ENCODE measurements around the gene KCNA3. TPM values are rescaled to one million over a fixed set of nuclear protein-coding genes. Genes with fewer than 3 reads are reported as not detected.
A peak's percentile ranks its signal among the peaks of the same experiment; 100 is the strongest.

Gene KCNA3
- total RNA-seq, 1 donor from 2014 or later: 0.22 TPM

DNA sequence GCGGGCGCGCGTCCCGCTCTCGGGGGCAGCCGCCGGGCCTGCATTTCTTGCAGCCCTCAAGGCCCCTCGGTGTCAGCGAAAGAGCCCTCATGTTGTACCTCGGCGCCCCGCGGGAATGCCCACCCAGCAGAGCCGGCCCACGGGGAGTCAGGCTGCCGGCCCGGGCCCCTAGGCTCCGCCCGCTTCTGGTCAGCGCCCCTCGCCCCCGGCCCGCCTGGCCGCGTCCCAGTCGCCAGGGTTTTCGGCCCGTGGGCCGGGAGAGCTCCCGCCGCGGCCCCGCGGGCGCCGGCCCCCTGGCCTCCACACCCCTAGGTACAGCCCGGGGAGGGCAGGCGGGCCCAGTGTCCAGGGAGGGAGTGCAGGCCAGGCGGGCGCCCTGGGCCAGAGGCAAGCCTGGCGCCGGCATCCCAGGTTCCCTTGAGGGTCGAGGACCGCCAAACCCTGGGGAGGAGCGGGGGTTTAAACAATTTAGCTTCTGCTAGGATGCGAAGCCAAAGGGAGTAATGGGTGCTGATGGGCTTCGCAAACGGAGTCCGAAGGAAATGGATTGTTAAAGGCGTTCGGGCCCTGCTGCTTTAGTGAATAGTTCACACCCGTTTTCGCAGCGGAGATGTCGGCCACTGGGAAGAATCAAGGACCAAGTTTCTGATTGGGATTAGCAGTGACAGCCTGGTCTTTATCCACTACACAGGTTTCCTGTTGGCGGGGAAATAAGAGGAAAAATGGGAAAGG is 486 bp upstream of the KCNA3 start:
- H3K4me1 ChIP-seq: peaks cover 18% of the 10 kb centered on the region
- no peaks in the 10 kb centered on the region for H3K9me3 ChIP-seq (replicated peaks)
- no peak for DNase-seq
- H3K4me3 ChIP-seq: peak overlapping the region; percentile 73
- H3K36me3 ChIP-seq: no peaks in the 10 kb centered on the region
- intact Hi-C loops (cut with micrococcal nuclease): no loop called here
- peak overlapping the region; percentile 23 for H3K27ac ChIP-seq (replicated peaks)
- peaks cover 90% of the 10 kb centered on the region for H3K27me3 ChIP-seq (ENCODE audit: low read depth)
- TF ChIP-seq CTCF (IDR thresholded peaks at IDR 0.05; ENCODE audit: borderline replicate concordance): no peak

- Histone ChIP-seq H3K27me3 (ENCODE audit: low read depth) (peaks cover 92% of the 10 kb centered on the region), H3K27ac (replicated peaks) (no peak overlapping the region)
- no peak for DNase-seq
Measured at GRCh38 chr1:110673805-110674336, 869 bp downstream of the KCNA3 start.

DNA sequence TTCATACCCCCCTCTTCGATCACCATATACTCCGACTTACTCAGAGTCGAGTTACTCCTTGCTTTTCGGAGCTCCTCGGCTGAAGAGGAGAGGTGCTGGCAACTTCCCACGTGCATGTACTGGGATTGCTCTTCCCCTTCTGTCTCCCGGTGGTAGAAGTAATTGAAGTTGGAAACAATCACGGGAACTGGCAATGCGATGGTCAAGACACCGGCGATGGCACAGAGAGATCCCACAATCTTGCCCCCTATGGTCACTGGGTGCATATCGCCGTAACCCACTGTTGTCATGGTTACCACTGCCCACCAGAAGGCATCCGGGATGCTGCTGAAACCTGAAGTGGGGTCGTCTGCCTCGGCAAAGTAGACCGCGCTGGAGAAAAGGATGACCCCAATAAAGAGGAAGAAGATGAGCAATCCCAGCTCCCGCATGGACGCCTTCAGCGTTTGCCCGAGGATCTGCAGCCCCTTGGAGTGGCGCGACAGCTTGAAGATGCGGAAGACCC is 1.5 kb downstream of the KCNA3 start:
- Histone ChIP-seq H3K4me1 (peaks cover 18% of the 10 kb centered on the region), H3K27me3 (ENCODE audit: low read depth) (peaks cover 93% of the 10 kb centered on the region), H3K4me3 (peak overlapping the region; percentile 3), H3K36me3 (no peaks in the 10 kb centered on the region), H3K9me3 (replicated peaks) (no peaks in the 10 kb centered on the region), H3K27ac (replicated peaks) (no peak overlapping the region)
- no peak for TF ChIP-seq CTCF (IDR thresholded peaks at IDR 0.05; ENCODE audit: borderline replicate concordance)
- intact Hi-C loops (cut with micrococcal nuclease): no loop called here
- no peak for DNase-seq

More at GRCh38 chr1:110673805-110674336, 869 bp downstream of the KCNA3 start:
- no peaks in the 10 kb centered on the region for H3K9me3 ChIP-seq (replicated peaks)
- H3K4me1 ChIP-seq: peaks cover 18% of the 10 kb centered on the region
- intact Hi-C loops (cut with micrococcal nuclease): no loop called here
- TF ChIP-seq CTCF (IDR thresholded peaks at IDR 0.05; ENCODE audit: borderline replicate concordance): no peak
- peak overlapping the region; percentile 73 for H3K4me3 ChIP-seq
- no peaks in the 10 kb centered on the region for H3K36me3 ChIP-seq

DNA sequence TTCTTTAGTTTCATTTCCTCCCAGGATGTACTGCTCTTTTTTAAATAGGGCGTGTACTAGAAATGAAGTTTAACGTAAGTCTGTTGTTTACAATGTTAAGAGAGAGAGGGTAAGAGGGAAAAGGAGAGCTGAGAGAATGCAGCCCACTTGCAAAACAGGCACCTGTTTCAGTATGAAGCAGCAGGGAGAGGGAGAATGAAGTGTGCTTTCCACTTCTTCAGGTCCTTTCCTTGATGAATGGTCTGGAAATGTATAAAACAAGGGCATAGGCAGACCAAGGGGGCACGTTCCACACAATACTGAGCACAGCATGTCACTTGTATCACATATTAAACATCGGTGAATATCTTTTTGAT is 2.0 kb downstream of the KCNA3 start:
- no peak for TF ChIP-seq CTCF (IDR thresholded peaks at IDR 0.05; ENCODE audit: borderline replicate concordance)
- DNase-seq: no peak
- Histone ChIP-seq H3K36me3 (no peaks in the 10 kb centered on the region), H3K9me3 (replicated peaks) (no peaks in the 10 kb centered on the region), H3K4me3 (peak overlapping the region; percentile 3), H3K4me1 (peaks cover 18% of the 10 kb centered on the region), H3K27ac (replicated peaks) (no peak overlapping the region), H3K27me3 (ENCODE audit: low read depth) (peaks cover 98% of the 10 kb centered on the region)
- intact Hi-C loops (cut with micrococcal nuclease): no loop called here

DNA sequence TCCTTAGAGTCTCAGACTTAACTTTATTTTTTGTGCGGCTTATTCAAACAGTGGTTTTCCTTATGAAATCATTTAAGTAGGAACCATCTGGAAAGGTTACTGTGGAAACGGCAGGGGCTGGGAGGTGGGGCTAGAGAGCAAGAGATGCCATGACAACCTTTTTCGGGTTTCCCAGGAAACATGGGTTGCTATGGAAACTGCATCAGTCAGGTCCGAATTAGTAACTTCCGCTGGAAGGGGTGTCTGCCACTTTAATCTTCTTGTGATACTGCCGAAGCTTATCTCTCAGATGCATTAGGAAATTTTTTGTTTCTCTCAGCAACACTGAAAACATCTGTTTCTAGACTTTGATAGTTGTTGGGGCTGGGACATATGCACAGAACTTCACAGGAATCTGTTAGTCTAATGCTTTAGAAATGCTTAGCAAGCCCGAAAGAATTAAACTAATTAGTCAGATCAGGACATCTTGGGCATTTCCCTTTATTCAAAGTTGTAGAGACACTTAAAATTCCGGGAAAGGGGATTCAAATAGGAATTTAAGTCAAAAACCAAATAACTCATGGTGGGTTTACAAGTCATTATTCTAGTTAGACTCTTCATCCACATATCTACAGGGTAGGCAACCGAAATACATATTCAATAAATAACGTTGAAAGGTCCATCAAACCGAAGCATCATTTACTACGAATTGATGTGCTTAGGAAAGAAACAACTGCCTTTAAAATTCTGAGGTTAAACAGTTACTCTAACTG is 2.6 kb downstream of the KCNA3 start:
- H3K27ac ChIP-seq (replicated peaks): no peak overlapping the region
- no peaks in the 10 kb centered on the region for H3K9me3 ChIP-seq (replicated peaks)
- no peak overlapping the region for H3K4me3 ChIP-seq
- TF ChIP-seq CTCF (IDR thresholded peaks at IDR 0.05; ENCODE audit: borderline replicate concordance): no peak
- no peaks in the 10 kb centered on the region for H3K36me3 ChIP-seq
- no peak for DNase-seq
- peaks cover 18% of the 10 kb centered on the region for H3K4me1 ChIP-seq
- peaks cover 99% of the 10 kb centered on the region for H3K27me3 ChIP-seq (ENCODE audit: low read depth)
- intact Hi-C loops (cut with micrococcal nuclease): no loop called here
